ENCODE results near the gene BRAF. TPM values are rescaled to one million over a fixed set of nuclear protein-coding genes. Genes with fewer than 3 reads are reported as not detected.
"Not testable (repeated sequence)": the region's sequence is repeated elsewhere in the genome, so short reads cannot be mapped to it uniquely, and the experiment has no call there.

Gene BRAF
- total RNA-seq, 1 donor from 2014 or later = 40.9 TPM

- DNase-seq = peak; percentile 97
- TF ChIP-seq, protein P1, sequence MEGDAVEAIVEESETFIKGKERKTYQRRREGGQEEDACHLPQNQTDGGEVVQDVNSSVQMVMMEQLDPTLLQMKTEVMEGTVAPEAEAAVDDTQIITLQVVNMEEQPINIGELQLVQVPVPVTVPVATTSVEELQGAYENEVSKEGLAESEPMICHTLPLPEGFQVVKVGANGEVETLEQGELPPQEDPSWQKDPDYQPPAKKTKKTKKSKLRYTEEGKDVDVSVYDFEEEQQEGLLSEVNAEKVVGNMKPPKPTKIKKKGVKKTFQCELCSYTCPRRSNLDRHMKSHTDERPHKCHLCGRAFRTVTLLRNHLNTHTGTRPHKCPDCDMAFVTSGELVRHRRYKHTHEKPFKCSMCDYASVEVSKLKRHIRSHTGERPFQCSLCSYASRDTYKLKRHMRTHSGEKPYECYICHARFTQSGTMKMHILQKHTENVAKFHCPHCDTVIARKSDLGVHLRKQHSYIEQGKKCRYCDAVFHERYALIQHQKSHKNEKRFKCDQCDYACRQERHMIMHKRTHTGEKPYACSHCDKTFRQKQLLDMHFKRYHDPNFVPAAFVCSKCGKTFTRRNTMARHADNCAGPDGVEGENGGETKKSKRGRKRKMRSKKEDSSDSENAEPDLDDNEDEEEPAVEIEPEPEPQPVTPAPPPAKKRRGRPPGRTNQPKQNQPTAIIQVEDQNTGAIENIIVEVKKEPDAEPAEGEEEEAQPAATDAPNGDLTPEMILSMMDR (IDR thresholded peaks at IDR 0.05; ENCODE audit: partially characterized antibody, unreplicated experiment) = no peak
- Mint-ChIP-seq H3K4me1 (ENCODE audit: low read depth, unreplicated experiment) (peaks cover 16% of the 10 kb centered on the region), H3K9me3 (ENCODE audit: unreplicated experiment) (peaks cover 17% of the 10 kb centered on the region), H3K27me3 (ENCODE audit: unreplicated experiment) (peaks cover 14% of the 10 kb centered on the region), H3K4me3 (ENCODE audit: unreplicated experiment) (peak within 1 kb of the TSS; percentile 96), H3K36me3 (ENCODE audit: unreplicated experiment) (no peaks in the 10 kb centered on the region), H3K27ac (ENCODE audit: unreplicated experiment) (peak within 1 kb of the TSS; percentile 89)
Measured at GRCh38 chr7:140696680-140697446, 227.9 kb downstream of the BRAF start, which contains the start of gene NDUFB2. TSS of gene NDUFB2 (plus strand) at chr7:140696708. CDS start at chr7:140696745, 37 bp downstream.

GRCh38 chr7:140696024-140696679, 228.6 kb downstream of the BRAF start:
- Mint-ChIP-seq H3K36me3 (ENCODE audit: unreplicated experiment) (no peaks in the 10 kb centered on the region), H3K27me3 (ENCODE audit: unreplicated experiment) (peaks cover 14% of the 10 kb centered on the region), H3K9me3 (ENCODE audit: unreplicated experiment) (peaks cover 17% of the 10 kb centered on the region), H3K4me1 (ENCODE audit: low read depth, unreplicated experiment) (peaks cover 16% of the 10 kb centered on the region), H3K27ac (ENCODE audit: unreplicated experiment) (peak overlapping the region; percentile 89), H3K4me3 (ENCODE audit: unreplicated experiment) (peak overlapping the region; percentile 96)
- TF ChIP-seq, protein P1 (IDR thresholded peaks at IDR 0.05; ENCODE audit: partially characterized antibody, unreplicated experiment) = no peak
- DNase-seq = no peak

GRCh38 chr7:140695381-140695780, 229.3 kb downstream of the BRAF start:
- no peak overlapping the region for H3K4me3 Mint-ChIP-seq (ENCODE audit: unreplicated experiment)

GRCh38 chr7:140694592-140694991, 230.1 kb downstream of the BRAF start:
- H3K4me3 Mint-ChIP-seq (ENCODE audit: unreplicated experiment) = no peak overlapping the region
- peaks cover 17% of the 10 kb centered on the region for H3K9me3 Mint-ChIP-seq (ENCODE audit: unreplicated experiment)
- peaks cover 16% of the 10 kb centered on the region for H3K4me1 Mint-ChIP-seq (ENCODE audit: low read depth, unreplicated experiment)
- no peaks in the 10 kb centered on the region for H3K36me3 Mint-ChIP-seq (ENCODE audit: unreplicated experiment)
- H3K27me3 Mint-ChIP-seq (ENCODE audit: unreplicated experiment) = peaks cover 14% of the 10 kb centered on the region
- H3K27ac Mint-ChIP-seq (ENCODE audit: unreplicated experiment) = no peak overlapping the region
- no peak for DNase-seq
- TF ChIP-seq, protein P1 (IDR thresholded peaks at IDR 0.05; ENCODE audit: partially characterized antibody, unreplicated experiment) = no peak

More at GRCh38 chr7:140695381-140695780, 229.3 kb downstream of the BRAF start:
- TF ChIP-seq, protein P1 (IDR thresholded peaks at IDR 0.05; ENCODE audit: partially characterized antibody, unreplicated experiment) = no peak
- Mint-ChIP-seq H3K4me1 (ENCODE audit: low read depth, unreplicated experiment) (peaks cover 16% of the 10 kb centered on the region), H3K36me3 (ENCODE audit: unreplicated experiment) (no peaks in the 10 kb centered on the region), H3K27me3 (ENCODE audit: unreplicated experiment) (peaks cover 14% of the 10 kb centered on the region), H3K9me3 (ENCODE audit: unreplicated experiment) (peaks cover 17% of the 10 kb centered on the region), H3K27ac (ENCODE audit: unreplicated experiment) (no peak overlapping the region)
- no peak for DNase-seq

- H3K27ac Mint-ChIP-seq (ENCODE audit: unreplicated experiment); DNase-seq; H3K4me3 Mint-ChIP-seq (ENCODE audit: unreplicated experiment); H3K36me3 Mint-ChIP-seq (ENCODE audit: unreplicated experiment): not testable (repeated sequence)
- H3K27me3 Mint-ChIP-seq (ENCODE audit: unreplicated experiment) = peaks cover 14% of the 10 kb centered on the region
- H3K9me3 Mint-ChIP-seq (ENCODE audit: unreplicated experiment) = peaks cover 15% of the 10 kb centered on the region
- peaks cover 16% of the 10 kb centered on the region for H3K4me1 Mint-ChIP-seq (ENCODE audit: low read depth, unreplicated experiment)
Measured at GRCh38 chr7:140693849-140694248, 230.9 kb downstream of the BRAF start.

All from glutamatergic neuron (in vitro differentiated cells).